Inflammatory macrophage treated with lipopolysaccharide for 1 hour (primary cell): ENCODE data around the gene PYY.
"Not testable (repeated sequence)": the region's sequence is repeated elsewhere in the genome, so short reads cannot be mapped to it uniquely, and the experiment has no call there.

Experiments used
- DNase-seq, 2 donors: peaks; one replicate each; pipeline ENCODE4 v3.0.0-alpha.2; 2020 to 2022

The PYY gene

DNA sequence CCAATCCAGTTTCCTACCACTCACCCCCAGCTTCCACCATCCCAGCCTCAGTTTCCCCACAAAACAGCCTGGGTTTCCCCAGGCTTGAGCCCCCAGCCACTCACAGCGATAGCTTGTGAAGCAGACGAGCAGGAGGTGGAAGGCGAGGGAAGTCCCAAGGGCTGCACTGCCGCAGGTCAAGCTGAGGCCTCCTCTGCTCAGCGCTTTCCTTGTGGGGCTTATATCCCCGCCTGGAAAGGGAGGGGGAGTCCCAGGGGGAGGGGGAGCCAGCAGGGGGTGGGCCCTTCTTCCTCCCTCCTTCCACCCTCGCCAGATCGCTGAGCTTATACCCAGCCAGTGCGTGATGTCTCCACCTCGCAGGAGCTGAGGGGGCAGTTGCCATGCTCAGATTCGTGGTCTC is at the start of gene PYY:
Gene PYY (minus strand): TSS at position 195 of the 400 bp plus-strand sequence. CDS start 457 bp downstream, outside the sequence.
- DNase-seq = no peak

DNA sequence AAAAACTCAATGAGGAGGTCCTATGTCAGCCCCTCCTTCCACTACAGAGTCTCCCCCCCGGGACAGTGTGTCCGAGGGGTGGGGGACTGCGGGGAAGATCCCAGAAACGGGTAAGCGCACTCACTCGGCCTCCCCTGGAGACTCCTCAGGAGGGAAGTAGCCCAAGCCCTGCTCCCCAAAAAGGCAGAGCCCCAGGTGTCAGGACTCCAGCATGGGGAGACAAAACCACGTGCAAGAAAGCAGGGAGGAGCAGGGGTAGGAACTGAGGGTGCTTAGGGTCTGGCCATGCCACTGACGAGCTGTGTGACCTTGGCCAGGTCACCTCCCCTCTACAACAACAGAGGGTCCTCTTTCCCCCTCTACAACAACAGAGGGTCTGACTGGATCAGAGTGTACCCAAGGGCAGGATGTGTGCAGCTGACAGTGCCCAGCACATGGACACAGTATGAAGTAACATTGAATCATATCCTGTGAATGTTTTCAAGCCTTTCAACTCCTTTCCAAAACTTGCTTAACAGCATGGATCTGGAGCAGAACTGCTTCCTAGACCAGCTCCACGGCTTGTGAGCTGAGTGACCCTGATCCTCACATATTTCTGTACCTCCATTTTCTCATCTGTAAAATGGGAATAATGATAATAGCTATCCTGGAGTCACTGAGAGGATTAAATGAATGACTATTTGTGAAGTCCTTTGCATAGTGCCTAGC is 48.6 kb upstream of the PYY start:
- DNase-seq = no peak

- no peak for DNase-seq
Measured at GRCh38 chr17:44001461-44001920, 47.8 kb upstream of the PYY start.

GRCh38 chr17:44000871-44001460 is 47.2 kb upstream of the PYY start:
- no peak for DNase-seq

DNA sequence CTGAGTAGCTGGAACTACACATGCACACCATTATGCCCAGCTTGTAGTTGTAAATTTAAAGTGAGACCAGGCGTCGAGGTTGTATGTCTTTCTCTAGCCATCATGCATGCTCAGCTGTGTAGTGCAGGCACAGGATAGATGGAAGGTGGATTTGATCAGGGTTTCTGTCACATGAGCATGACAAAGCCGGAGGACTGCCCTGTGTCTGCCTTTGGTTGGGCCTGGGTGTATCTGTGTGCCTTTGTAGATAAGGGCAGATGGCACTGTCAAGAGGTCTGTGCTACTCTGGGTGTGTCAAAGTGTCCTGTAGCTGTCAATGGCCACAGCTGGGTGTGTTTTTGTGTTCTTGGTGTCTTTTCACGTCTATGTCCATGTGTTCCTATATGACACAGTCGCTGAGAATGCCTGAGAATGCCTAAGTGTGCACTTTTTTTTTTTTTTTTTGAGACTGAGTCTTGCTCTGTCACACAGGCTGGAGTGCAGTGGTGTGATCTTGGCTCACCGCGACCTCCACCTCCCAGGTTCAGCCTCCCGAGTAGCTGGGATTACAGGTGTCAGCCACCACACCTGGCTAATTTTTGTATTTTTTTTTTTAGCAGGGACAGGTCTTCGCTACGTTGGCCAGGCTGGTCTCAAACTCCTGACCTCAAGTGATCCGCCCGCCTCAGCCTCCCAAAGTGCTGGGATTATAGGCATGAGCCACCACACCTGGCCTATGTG is 46.6 kb upstream of the PYY start:
- DNase-seq = no peak

DNA sequence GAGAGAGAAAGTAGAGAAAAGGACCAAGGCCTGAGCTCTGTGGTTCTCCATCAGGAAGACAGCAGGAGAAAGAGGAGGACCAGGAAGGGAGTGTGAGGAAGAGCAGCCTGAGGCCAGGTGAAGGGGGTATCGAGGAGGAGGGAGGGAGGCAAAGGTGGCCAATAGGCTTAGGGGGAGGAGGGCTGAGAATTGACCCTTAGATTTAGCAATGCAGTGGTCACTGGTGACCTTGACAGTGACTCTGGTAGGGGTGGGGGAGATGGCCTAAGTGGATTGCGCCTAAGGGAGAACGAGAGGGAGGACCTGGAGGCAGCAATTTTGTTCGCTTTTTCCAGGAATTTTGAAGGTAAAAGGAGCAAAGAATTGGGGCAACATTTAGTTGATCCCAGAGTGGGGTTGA is 45.3 kb upstream of the PYY start:
- DNase-seq = no peak

DNA sequence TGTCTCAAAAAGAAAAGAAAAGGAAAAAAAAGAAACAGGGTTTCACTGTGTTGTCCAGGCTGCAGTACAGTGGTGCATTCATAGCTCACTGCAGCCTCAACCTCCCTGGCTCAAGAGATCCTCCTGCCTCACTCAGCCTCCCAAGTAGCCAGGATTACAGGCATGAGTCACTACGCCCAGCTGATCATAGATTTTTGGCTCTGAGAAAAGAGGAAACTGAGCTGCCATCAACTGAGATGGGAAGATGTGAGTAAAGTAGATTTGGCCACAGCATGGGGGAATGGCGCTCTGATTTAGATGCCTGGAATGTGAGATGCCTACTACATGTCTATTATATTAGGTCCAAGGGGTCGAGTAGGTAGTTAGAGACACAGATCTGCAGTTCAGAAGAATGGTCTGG is 44.8 kb upstream of the PYY start:
- peak; percentile 43 to 50 for DNase-seq

GRCh38 chr17:43997180-43997579 is 43.4 kb upstream of the PYY start:
- DNase-seq = not testable (repeated sequence)

GRCh38 chr17:43995150-43995471 is 41.4 kb upstream of the PYY start:
- no peak for DNase-seq

- peak; percentile 52 to 82 for DNase-seq
Measured at GRCh38 chr17:43994272-43995149, 40.8 kb upstream of the PYY start.

DNA sequence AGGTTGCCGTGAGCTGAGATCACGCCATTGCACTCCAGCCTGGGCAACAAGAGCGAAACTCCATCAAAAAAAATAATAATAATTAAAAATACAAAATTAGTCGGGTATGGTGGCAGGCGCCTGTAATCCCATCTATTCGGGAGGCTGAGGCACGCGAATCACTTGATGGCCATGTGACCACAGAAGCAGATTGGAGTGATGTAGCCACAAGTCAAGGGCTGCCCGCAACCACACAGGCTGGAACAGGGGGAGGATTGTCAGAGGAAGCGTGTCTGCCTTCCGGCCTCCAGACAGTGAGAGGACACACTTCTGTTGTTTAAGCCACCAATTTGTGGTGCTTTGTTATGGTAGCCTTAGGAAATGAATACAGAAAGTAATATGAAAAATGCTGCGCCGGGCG is 38.9 kb upstream of the PYY start:
- no peak for DNase-seq

GRCh38 chr17:43988301-43988700 is 34.6 kb upstream of the PYY start:
- DNase-seq = no peak

DNA sequence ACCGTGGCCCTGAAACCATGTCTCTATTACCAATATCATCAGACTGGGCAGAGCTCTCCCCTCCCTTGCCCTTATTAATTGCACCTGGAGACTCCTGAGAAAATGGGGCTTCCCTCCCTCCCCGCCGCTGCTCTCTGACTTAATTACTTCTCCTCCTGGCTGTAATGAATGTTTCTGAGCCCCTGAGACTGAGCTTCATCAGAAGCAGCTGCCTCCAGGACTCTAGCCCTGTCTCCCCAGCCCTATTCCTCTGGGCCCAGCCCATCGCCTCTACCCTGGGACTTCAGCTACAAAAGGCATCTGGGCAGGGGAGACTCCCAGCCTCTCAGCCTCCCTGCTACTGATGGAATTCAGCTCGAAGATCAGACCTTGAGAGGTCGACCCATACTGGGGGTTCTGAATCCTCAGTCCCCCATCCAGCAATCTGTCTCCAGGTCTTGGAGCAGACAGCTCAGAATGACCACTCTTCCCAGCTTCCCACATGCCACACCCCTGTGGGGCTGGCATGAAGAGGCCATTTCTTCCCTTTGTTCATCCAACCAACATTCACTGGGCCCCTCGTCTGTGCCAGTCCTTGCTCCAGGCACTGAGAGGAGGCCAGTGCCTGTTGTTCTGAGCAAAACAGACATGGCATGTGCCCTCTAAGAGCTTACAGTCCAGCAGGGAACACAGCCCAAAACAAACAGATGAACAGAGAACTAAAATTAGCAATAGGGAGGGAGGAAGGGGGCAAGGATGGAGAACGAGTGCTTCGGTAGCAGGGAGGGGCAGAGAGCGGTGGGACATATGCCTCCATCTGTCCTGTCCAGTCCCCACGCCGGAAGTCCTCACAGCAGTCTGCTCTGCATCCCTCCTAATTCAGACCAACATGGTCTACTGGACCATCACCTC is 33.6 kb upstream of the PYY start:
- no peak for DNase-seq

- no peak for DNase-seq
Measured at GRCh38 chr17:43986225-43986981, 32.7 kb upstream of the PYY start.

DNA sequence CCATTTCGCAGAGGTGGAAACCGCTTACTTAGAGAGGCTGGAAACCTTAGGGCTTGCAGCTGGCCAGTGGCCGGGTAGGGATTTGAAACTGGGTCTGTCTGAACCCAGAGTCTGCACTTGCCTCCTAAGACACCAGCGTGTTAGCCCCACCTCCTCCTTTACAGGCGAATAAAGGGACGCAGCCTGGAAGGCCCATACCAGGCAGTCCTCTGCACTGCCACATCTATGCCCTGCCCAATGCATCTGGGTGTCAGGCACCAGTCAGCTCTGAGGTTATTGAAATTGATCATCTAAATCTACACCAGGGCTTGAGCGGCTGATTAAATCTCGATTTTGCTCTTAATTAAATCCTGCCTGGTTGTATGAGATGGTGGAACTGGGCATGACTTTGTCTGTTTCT is 30.8 kb upstream of the PYY start:
- no peak for DNase-seq

- DNase-seq = no peak
Measured at GRCh38 chr17:43983515-43984411, 30.0 kb upstream of the PYY start.

DNA sequence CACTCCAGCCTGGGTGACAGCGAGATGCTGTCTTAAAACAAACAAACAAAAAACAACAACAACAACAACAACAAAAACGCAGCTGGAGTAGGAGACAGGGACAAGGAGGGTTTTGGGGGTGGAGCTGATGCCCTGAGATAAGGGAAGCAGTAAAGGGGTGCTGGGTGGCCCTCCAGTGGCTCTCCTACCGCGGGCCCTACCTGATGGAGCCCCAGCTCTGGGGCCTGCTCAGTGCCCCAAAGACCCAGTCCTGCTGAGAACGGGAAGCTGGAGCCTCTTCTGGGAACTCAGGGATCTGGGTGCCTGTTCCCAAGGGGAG is 29.4 kb upstream of the PYY start:
- no peak for DNase-seq

- no peak for DNase-seq
Measured at GRCh38 chr17:43982171-43982570, 28.4 kb upstream of the PYY start.

- DNase-seq = no peak
Measured at GRCh38 chr17:43979671-43980070, 25.9 kb upstream of the PYY start.

GRCh38 chr17:43979011-43979410 is 25.3 kb upstream of the PYY start:
- no peak for DNase-seq
